HCT116 (cell line): Measurements from ENCODE around the gene IGF2. TPM values are rescaled to one million over a fixed set of nuclear protein-coding genes. Genes with fewer than 3 reads are reported as not detected.

ENCODE experiments used
- ATAC-seq: fragments of 200-7000 bp; cut with Tn5 transposase; 2 replicates; pipeline ENCODE4 v1.9.1; 2020; ENCODE audit warnings: mild to moderate bottlenecking, moderate library complexity
- BruUV-seq: library from RNA; stranded (reverse); fragments of 400-500 nt; replicated peaks from 2 replicates; lab custom pipeline; 2021; lab: Mats Ljungman, UMichigan
- CTCF ChIA-PET: fragments of 300-600 bp; sonication (Branson Sonifier 250); formaldehyde crosslinking; loops from one replicate; lab custom pipeline; 2021; ENCODE audit warnings: antibody characterized with exemption; lab: Charles Lee
- POLR2A ChIA-PET: fragments of 300-600, 350-600 bp; sonication (Branson Sonifier 250); formaldehyde crosslinking; loops from one replicate; lab custom pipeline; 2021; ENCODE audit warnings: antibody characterized with exemption; lab: Charles Lee
- RAD21 ChIA-PET, 2 experiments: fragments of 300-600 bp; sonication (Branson Sonifier 250); formaldehyde crosslinking; loops; one replicate each; lab custom pipeline; 2023; ENCODE audit warnings: low total read pairs in 2 of 2; ENCODE audit not compliant: uncharacterized antibody in 2 of 2, unreplicated experiment in 2 of 2, low non-redundant PET in 1 of 2; lab: Charles Lee
- DNase-seq: peaks from one replicate; pipeline ENCODE4 v3.0.0-alpha.2; 2010; ENCODE audit warnings: low read depth, low spot score
- H2AFZ ChIP-seq: fragments of 200-600 bp; shearing (Covaris generic), sonication (generic); 2 replicates; pipeline ENCODE4 v1.6.1; 2017; ENCODE audit warnings: low read depth, mixed run types, mixed read lengths, antibody characterized with exemption, low read length; ENCODE audit not compliant: poor library complexity, severe bottlenecking
- H3K27ac ChIP-seq: 2 replicates; pipeline ENCODE4 v1.5.1; 2012; ENCODE audit warnings: low read depth, low read length
- H3K27me3 ChIP-seq: fragments of 200-600 bp; sonication (generic); 2 replicates; pipeline ENCODE4 v1.6.1; 2016; ENCODE audit warnings: mixed run types, low read length, mixed read lengths; ENCODE audit not compliant: insufficient read depth
- H3K36me3 ChIP-seq, 2 experiments: fragments of 200-500 bp in 1 of 2; fragments of 200-600 bp in 1 of 2; sonication (Bioruptor generic) in 1 of 2; sonication (generic) in 1 of 2; 2 replicates each; pipeline versions ENCODE4 v1.5.1 to v1.6.1; 2014 to 2016; ENCODE audit warnings: low read length in 2 of 2, inconsistent platforms in 1 of 2, mixed read lengths in 1 of 2, mixed run types in 1 of 2; ENCODE audit not compliant: insufficient read depth in 2 of 2, control insufficient read depth in 1 of 2
- H3K4me1 ChIP-seq, 2 experiments: fragments of 200-600 bp in 1 of 2; sonication (generic) in 1 of 2; 2 replicates each; pipeline versions ENCODE4 v1.5.1 to v1.6.1; 2012 to 2017; ENCODE audit warnings: low read length in 2 of 2, inconsistent platforms in 1 of 2, mild to moderate bottlenecking in 1 of 2, mixed read lengths in 1 of 2, mixed run types in 1 of 2, moderate library complexity in 1 of 2; ENCODE audit not compliant: insufficient read depth in 2 of 2, control insufficient read depth in 1 of 2
- H3K4me2 ChIP-seq: fragments of 200-600 bp; sonication (generic); 2 replicates; pipeline ENCODE4 v1.6.1; 2017; ENCODE audit warnings: mixed run types, low read length, mixed read lengths
- H3K4me3 ChIP-seq, 2 experiments: fragments of 200-600 bp in 1 of 2; sonication (generic) in 1 of 2; replicated peaks in 1 of 2; 2 replicates each; pipeline ENCODE4 v1.5.1; 2011 to 2016; ENCODE audit warnings: low read length in 2 of 2, control low read depth in 1 of 2, low read depth in 1 of 2, mild to moderate bottlenecking in 1 of 2, mixed read lengths in 1 of 2, mixed run types in 1 of 2
- H3K79me2 ChIP-seq: fragments of 200-600 bp; sonication (generic); 2 replicates; pipeline ENCODE4 v1.6.1; 2017; ENCODE audit warnings: mild to moderate bottlenecking, mixed run types, low read length, moderate library complexity, mixed read lengths; ENCODE audit not compliant: insufficient read depth
- H3K9ac ChIP-seq: fragments of 200-600 bp; sonication (generic); 2 replicates; pipeline ENCODE4 v1.6.1; 2016; ENCODE audit warnings: low read length, mixed read lengths
- H3K9me2 ChIP-seq: fragments of 200-600 bp; sonication (generic), shearing (Covaris generic); 2 replicates; pipeline ENCODE4 v1.6.1; 2017; ENCODE audit warnings: mixed run types, mild to moderate bottlenecking, moderate library complexity; ENCODE audit not compliant: insufficient read depth
- H3K9me3 ChIP-seq, 2 experiments: fragments of 200-500 bp in 1 of 2; fragments of 200-600 bp in 1 of 2; sonication (Bioruptor generic) in 1 of 2; sonication (generic) in 1 of 2; 2 replicates each; pipeline ENCODE4 v1.6.1; 2014 to 2017; ENCODE audit warnings: low read length in 2 of 2, mixed read lengths in 2 of 2, inconsistent platforms in 1 of 2, low read depth in 1 of 2, mild to moderate bottlenecking in 1 of 2, mixed run types in 1 of 2, moderate library complexity in 1 of 2; ENCODE audit not compliant: control insufficient read depth in 1 of 2, insufficient read depth in 1 of 2
- H4K20me1 ChIP-seq: fragments of 200-600 bp; sonication (generic), shearing (Covaris generic); 2 replicates; pipeline ENCODE4 v1.6.1; 2017; ENCODE audit warnings: mixed run types, mild to moderate bottlenecking, moderate library complexity; ENCODE audit not compliant: insufficient read depth
- CBX3 ChIP-seq: IDR thresholded peaks from 2 replicates; pipeline ENCODE4 v1.6.1; 2012; ENCODE audit warnings: low read depth
- CEBPB ChIP-seq: IDR thresholded peaks from 2 replicates; pipeline ENCODE4 v1.6.1; 2012; ENCODE audit warnings: low read depth
- ELF1 ChIP-seq: IDR thresholded peaks from 2 replicates; pipeline ENCODE4 v1.6.1; 2012; ENCODE audit warnings: low read depth, borderline replicate concordance
- EZH2 ChIP-seq: fragments of 200-600 bp; sonication (generic); IDR thresholded peaks from 2 replicates; pipeline ENCODE4 v1.6.1; 2017; ENCODE audit warnings: antibody characterized with exemption, mixed run types
- EZH2phosphoT487 ChIP-seq: fragments of 200-600 bp; IDR thresholded peaks from 2 replicates; pipeline ENCODE4 v1.6.1; 2018; ENCODE audit warnings: antibody characterized with exemption, borderline replicate concordance
- FOSL1 ChIP-seq: IDR thresholded peaks from 2 replicates; pipeline ENCODE4 v1.6.1; 2012; ENCODE audit warnings: low read depth
- RAD21 ChIP-seq: IDR thresholded peaks from 2 replicates; pipeline ENCODE4 v1.6.1; 2012; ENCODE audit warnings: low read depth, mild to moderate bottlenecking
- SIN3A ChIP-seq: IDR thresholded peaks from 2 replicates; pipeline ENCODE4 v1.6.1; 2012; ENCODE audit warnings: low read depth
- SP1 ChIP-seq: IDR thresholded peaks from 2 replicates; pipeline ENCODE4 v1.6.1; 2012; ENCODE audit warnings: low read depth
- TCF7L2 ChIP-seq: IDR thresholded peaks from 2 replicates; pipeline ENCODE4 v1.7.0; 2011; ENCODE audit warnings: borderline replicate concordance, inconsistent platforms; ENCODE audit not compliant: insufficient read depth, insufficient read length; ENCODE audit errors: extremely low read depth
- ZFX ChIP-seq: fragments of 450-650 bp; IDR thresholded peaks from 2 replicates; pipeline ENCODE4 v1.6.1; 2017
- intact Hi-C: fragments of 100-400 bp; cut with micrococcal nuclease; formaldehyde crosslinking; loops from 2 replicates; pipeline ENCODE4 v1.10.0; 2022
- total RNA-seq: library from RNA; stranded (reverse); gene quantifications from one replicate; pipeline ENCODE4 v1.2.1, GENCODE V29; 2021; ENCODE audit not compliant: unreplicated experiment
- TF ChIP-seq, protein P1 (sequence below): IDR thresholded peaks from 2 replicates; pipeline ENCODE4 v1.6.1; 2012
- TF ChIP-seq, protein P2 (sequence below): IDR thresholded peaks from 2 replicates; pipeline ENCODE4 v1.6.1; 2012
- TF ChIP-seq, protein P3 (sequence below): IDR thresholded peaks from 2 replicates; pipeline ENCODE4 v1.6.1; 2012; ENCODE audit warnings: low read depth

Gene IGF2
- total RNA-seq, 1 experiment from 2014 or later = 17.9 TPM

DNA sequence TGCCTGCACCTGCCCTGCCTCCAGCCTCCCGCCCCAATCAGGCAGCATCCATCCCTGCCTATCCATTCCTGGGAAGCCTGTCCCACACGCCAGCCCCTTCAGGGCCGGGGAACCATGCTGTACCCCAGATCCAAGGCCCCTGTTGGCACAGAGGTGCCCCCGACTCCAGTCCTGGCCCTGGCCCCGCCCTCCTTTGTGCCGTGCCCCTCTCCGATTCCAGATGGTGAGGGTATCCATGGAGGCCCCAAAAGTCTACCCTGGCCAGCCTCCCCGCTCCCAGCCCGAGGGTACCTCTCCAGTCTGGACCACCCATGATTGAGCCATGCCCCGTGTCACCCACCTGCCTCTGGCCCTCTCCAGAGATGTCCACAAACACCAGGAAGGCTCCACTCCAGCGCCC lies 35.2 kb upstream of the IGF2 start:
- no peak overlapping the region for H3K4me3 ChIP-seq
- no peak overlapping the region for H3K9ac ChIP-seq
- ChIA-PET RAD21 (no interaction called here), CTCF (no interaction called here), POLR2A (no interaction called here)
- intact Hi-C loops = no loop called here
- H3K79me2 ChIP-seq = no peaks in the 10 kb centered on the region
- ATAC-seq (no peak), DNase-seq (no peak)
- H3K27me3 ChIP-seq = no peaks in the 10 kb centered on the region
- TF ChIP-seq EZH2 (no peak), SIN3A (no peak), RAD21 (no peak), CBX3 (no peak), ZFX (no peak), TCF7L2 (no peak), CEBPB (no peak), FOSL1 (no peak), EZH2phosphoT487 (no peak), SP1 (no peak), ELF1 (no peak)
- TF ChIP-seq, protein P1, sequence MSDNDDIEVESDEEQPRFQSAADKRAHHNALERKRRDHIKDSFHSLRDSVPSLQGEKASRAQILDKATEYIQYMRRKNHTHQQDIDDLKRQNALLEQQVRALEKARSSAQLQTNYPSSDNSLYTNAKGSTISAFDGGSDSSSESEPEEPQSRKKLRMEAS = no peak
- TF ChIP-seq, protein P2, sequence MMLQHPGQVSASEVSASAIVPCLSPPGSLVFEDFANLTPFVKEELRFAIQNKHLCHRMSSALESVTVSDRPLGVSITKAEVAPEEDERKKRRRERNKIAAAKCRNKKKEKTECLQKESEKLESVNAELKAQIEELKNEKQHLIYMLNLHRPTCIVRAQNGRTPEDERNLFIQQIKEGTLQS = no peak
- TF ChIP-seq, protein P3, sequence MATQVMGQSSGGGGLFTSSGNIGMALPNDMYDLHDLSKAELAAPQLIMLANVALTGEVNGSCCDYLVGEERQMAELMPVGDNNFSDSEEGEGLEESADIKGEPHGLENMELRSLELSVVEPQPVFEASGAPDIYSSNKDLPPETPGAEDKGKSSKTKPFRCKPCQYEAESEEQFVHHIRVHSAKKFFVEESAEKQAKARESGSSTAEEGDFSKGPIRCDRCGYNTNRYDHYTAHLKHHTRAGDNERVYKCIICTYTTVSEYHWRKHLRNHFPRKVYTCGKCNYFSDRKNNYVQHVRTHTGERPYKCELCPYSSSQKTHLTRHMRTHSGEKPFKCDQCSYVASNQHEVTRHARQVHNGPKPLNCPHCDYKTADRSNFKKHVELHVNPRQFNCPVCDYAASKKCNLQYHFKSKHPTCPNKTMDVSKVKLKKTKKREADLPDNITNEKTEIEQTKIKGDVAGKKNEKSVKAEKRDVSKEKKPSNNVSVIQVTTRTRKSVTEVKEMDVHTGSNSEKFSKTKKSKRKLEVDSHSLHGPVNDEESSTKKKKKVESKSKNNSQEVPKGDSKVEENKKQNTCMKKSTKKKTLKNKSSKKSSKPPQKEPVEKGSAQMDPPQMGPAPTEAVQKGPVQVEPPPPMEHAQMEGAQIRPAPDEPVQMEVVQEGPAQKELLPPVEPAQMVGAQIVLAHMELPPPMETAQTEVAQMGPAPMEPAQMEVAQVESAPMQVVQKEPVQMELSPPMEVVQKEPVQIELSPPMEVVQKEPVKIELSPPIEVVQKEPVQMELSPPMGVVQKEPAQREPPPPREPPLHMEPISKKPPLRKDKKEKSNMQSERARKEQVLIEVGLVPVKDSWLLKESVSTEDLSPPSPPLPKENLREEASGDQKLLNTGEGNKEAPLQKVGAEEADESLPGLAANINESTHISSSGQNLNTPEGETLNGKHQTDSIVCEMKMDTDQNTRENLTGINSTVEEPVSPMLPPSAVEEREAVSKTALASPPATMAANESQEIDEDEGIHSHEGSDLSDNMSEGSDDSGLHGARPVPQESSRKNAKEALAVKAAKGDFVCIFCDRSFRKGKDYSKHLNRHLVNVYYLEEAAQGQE = no peak
- H3K4me2 ChIP-seq = no peak overlapping the region
- no peak overlapping the region for H3K27ac ChIP-seq
- no peak overlapping the region for H2AFZ ChIP-seq
- H3K36me3 ChIP-seq = no peaks in the 10 kb centered on the region
- no peaks in the 10 kb centered on the region for H3K9me3 ChIP-seq
- no TSS peak for BruUV-seq
- no peaks in the 10 kb centered on the region for H4K20me1 ChIP-seq
- peaks cover 10 to 41% of the 10 kb centered on the region in 2 experiments for H3K4me1 ChIP-seq
- no peaks in the 10 kb centered on the region for H3K9me2 ChIP-seq
